Urothelium cell line (cell line): ENCODE measurements around the gene PLCE1.

Source experiments
- DNase-seq: peaks from one replicate; pipeline ENCODE4 v3.0.0; 2011; ENCODE audit warnings: low spot score, mixed read lengths
- FAIRE-seq: peaks from 2 replicates; lab custom pipeline; 2011; peaks lifted over from hg19 to GRCh38; lab: Jason Lieb, UNC

PLCE1 gene

DNA sequence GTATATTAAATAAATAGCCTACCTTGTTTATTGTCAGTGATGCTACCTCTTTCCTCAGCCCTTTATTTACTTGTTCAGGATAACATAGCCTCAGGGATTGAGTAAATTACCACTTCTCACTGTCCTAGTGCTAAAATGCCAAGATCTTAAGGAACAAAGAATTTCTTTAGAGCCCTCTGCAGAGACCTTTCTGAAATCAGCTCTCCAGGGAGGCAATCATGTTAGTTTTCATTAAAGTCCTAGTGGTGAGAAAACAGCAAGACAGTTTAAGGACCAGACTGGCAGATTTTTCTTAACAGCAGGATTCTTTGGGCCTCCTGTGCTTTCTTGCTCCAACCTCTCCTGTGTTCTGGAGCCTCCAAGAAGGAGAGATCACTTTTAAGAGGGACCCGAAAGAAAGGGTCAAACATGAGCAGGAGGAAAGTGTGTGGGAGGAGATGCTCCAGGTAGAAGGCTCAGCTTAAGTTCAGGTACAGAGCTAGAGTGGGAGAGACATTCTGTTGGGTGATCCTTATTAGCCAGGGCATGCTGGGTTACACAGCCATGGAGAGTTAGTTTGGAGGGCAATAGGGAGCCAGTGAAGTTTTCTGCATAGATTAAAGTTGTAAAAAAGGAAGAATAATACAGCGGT is 1.2 kb upstream of the PLCE1 start:
- FAIRE-seq: no peak
- DNase-seq: peak; percentile 26

DNA sequence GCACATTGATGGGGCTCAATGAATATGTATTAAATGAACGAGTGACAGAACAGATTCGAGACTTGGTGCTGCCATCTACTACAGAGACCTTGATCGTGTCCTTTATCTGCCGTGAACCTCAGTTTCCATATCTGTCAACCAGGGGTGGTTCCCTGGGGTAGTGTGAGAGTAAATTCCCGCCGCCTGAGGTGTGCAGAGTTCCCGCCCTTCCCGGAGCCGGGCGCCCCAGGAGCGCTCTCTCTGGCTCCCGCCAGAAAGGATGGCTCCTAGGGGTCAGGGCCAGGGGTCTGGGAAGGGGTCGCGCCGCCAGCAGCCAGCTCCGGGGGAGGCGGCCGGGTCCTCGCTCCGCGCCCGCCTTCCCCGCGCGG is 333 bp upstream of the PLCE1 start:
- FAIRE-seq (no peak), DNase-seq (no peak)

DNA sequence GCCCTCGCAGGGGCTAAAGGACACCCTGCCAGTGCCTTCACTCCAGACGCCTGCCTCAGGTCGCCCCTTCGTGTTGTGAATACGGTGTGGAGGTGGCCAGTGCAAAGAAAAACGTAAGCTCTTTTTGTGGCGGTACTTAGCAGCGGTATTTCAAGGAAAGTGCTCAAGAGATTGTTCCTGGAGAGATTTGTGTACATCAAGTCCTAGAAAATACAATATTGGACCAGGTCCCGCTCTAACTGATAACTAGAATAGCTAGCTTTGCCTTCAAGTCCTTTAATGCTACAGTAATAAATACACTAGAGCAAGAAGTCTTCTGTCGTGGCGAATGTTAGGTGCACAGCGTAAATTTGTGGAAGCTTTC is 689 bp downstream of the PLCE1 start:
- DNase-seq (no peak), FAIRE-seq (no peak)

DNA sequence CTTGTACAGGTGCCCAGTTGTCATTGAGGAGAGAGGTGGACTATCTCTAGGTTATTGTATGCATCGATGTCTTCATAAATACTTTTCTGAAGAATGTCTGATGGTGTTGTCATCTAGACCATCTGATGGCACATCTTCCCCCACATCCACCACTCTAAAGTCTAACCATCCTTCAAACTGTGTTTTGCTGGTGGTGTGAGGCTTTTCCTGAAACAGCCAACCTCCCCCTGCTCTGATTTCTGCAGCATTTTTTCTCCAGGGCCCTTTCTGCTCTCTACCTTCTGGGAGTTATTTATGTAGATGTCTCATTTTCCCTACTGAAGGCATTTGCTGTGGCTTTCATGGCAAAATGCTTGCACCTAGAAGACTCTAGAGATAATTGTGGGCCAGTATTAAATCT is 1.5 kb downstream of the PLCE1 start:
- FAIRE-seq: no peak
- DNase-seq: no peak

DNA sequence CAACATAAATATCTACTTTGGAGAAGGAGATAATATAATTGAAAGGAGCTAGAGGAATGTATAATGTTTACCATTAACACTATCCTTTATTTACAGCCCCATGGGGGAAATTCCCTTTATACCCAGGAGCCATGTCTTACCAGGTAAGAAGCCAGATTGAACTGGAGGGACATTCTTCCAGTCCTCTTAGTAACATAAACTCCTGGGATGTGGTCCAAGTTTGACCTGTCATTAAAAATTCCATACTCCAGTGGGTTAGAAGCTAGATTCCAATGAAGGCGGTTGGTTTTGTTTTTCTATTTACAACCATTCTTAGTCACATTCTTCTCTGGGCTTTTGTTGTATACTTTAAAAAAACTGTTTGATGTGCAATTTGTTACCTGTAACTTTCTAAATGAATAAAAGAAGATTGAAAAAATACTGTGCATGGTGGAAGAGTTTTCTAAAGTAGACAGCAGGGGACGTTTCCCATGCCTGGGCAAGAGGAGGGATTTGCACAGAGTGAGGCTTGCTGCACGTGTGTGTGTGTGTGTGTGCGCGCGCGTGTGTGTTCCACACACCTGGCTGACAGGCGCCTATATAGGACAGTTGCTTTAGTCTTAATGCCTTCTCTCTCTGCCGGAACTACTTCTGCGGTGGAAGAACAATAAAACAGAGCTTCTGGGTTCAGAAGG is 2.0 kb downstream of the PLCE1 start:
- DNase-seq: peak; percentile 36
- no peak for FAIRE-seq

DNA sequence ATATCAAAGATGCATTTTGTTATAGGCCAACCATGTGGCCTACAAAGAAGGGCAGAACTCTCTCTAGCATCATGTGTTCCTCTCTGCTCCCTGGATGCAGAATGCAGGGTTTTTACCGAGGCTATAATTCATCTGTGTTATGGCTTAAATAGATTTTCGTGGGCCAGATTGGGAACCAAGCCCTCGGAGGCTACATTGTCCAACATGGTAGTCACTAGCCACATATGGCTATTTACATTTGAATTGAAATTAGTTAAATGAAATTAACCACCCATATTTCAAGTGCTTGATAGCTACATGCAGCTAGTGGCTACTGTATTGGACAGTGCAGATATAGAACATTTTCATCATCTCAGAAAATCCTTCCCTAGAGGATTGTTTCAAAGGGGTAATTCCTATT is 2.8 kb downstream of the PLCE1 start:
- FAIRE-seq (no peak), DNase-seq (no peak)

DNA sequence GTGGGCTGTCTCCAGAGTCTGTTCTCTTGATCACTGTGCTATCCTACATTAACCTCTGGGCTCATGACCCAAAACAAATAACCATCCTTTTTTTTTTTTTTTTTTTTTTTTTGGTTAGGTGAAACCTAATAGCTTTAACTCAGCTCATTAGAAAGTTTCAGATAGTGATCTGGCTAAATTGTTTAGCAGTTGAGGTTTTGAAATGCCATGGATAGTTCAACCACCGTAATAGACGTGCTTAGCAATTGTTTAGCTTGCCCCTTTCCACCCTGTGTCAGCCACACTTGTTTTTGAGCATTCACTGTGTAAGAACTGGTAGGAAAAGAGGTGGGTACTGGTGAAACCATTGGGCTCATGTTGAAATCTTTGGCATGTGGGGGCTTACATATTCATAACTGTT is 3.8 kb downstream of the PLCE1 start:
- FAIRE-seq: no peak
- DNase-seq: no peak

DNA sequence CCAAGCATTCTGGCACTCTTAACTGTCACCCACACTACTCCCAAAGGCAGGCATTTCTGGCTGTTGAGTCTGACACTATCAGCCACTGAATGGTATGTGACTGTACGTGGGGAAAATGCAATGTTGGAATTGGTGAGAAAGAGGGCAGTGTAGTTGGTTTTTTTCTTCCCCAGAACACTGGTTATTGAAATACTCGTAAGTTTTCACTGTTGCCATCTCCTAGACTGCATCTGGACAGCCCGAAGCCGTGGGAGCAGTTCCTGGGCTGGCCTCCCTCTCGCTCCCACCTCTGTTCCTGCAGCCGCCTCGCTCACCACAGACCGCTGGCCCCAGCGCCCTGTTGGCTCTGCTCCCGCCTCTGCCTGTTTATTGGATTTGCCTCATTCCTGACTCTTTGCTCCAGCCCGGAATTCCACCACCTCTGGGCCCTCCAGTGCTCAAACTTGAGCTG is 5.7 kb downstream of the PLCE1 start:
- FAIRE-seq: no peak
- DNase-seq: peak; percentile 62

DNA sequence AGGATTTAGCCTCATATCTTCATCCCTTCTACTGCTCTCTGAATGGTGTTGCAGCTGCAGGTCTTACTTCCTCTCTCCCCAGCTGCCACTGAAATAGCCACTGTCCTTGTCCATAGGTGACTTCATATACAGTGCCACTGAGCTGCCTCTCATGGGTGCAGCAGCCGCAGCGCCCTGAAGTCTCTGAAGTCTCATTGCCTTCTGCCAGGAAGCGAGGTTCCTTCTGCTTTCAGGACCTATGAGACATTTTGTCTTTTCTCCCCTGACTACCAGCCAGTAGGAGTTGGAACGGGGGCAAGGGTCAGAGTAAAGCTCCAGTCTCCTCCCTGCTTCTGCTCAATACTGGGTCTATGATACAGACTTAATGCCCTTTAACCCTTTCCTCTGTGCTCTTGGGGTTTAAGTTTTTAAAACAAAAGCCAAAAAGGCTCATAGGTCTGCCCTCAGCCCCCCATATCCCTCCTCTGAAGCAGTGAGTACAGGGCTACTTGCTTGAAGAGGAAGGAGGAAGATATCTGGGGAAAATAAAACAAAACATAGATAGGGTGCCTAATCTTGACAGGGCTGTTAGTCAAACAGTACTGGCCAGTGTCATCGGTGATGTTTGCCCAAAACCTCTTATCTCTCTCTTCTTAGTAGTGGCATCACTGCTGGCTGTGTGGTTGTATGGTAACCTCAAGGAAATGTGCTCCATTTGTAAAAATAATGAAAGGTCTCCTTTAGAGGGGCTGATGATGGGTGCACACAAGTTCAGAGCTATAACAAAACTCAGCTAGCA is 7.1 kb downstream of the PLCE1 start:
- DNase-seq (no peak), FAIRE-seq (no peak)

DNA sequence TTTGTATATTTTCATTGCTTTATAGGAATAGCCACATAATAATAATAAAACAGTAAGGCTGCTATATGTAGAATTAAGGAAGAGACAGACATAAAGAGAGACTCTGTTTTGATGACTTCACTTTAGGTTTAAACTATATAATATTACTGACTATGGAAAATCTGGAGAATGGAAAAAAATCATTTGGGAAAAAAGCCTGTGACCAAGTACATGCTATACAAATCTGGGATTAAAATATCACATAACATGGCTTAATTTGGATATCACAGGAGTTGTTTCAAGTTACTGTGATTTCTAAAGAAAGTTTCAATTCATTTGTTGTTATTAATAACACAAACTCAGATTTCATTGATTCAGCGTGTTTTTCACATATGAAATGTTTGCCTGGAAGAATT is 7.7 kb downstream of the PLCE1 start:
- FAIRE-seq (no peak), DNase-seq (no peak)

DNA sequence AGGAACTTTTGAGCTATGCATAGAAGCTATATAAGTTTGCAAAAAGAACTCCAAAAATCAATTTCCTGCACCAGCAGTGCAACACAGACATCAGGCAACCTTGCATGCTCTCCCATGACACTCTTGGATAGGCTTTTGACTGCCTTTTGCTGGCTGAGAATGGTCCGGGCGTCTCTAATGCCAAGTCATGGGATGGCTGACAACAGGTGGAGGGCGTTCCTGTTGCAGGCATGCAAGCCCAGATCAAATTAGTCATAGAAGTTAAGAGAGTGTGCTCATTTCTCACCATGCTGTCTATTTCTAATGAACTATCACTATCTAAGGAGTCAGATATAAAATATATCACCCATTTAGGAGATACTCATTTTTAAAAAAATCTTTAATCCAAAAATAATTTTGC is 8.4 kb downstream of the PLCE1 start:
- DNase-seq: no peak

DNA sequence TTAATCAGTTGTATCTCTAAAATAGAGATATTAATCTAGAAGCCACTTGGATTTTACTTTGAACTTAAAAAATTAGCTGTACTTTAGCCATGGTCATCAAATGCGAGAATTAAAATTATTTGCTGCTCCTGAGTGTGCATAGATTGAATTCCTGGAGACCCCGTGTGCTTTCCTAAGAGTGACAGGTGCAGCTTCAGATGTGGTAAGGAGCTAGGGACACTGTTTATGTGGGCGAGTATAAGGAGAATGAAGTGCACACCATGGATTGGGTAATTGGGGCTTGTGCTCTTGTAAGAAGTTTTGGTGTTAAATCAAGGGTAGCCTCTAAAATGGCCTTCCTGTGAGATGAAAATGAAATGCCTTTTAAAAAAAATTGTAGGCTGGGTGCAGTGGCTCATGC is 9.8 kb downstream of the PLCE1 start:
- no peak for DNase-seq

More for the DNA sequence above, 8.4 kb downstream of the PLCE1 start:
- FAIRE-seq: no peak

DNA sequence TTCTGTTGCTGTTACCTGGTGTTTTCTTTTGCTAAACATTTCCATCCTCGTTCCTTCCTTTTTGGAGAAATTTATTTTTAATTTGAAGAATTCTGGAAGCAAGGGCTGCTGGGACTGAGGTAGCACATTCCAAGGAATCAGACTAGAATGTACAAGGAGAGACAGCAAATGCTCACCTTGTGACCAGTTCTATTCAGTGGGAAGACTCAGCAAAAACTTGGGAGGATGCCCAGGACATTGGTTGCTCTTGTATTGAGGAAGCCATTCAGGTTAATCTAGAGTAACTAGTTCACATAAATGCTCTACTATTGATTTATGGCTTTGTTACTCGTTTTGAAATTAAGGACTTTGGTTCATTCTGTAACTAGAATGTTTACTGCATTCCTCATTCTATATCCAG is 11.3 kb downstream of the PLCE1 start:
- DNase-seq (no peak), FAIRE-seq (no peak)

More for the DNA sequence above, 9.8 kb downstream of the PLCE1 start:
- FAIRE-seq: no peak

DNA sequence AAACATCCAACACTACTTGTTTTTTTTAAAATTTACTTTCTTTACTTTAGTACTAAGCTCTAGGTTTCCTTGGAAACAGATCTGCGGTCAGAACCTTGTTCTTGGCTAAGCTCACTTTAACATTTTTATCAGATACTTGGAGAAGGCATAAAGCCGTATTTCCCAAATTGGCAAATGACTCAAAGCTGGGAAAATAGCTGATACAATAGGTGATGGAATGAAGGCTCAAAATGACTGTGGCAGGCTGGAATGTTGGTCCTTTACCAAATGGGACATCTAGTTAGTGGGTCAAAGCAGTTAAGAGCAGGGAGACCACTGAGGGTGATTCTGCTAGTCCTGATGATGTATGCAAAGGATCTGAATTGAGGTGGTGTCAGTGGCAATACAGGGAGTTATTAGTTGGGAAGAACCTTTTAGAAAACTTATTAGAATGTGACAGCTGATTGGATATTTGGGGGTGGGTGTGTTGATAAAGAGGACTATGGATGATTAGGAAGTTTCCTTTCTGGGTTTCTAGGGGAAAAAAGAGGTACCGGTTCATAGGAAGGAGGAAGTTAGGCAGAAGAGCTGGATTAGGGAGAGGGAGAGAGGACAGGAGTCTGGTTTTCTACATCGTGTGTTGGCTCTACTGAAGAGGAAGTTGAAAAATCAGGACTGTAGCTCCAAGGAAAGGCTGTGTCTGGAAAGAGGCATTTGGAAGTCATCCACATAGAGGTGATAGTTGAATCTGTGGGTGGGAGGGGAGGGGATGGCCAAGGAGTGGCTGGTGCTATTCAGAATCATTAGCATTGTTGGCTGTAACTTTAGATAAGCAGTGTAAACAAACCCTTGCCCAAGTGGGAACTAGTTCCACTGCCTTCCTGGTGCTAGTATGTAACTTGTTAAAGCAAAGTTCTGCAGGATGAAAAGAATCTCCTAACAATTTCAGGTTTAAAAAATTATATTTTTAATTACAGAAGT is 13.1 kb downstream of the PLCE1 start:
- FAIRE-seq (no peak), DNase-seq (peak; percentile 44)

DNA sequence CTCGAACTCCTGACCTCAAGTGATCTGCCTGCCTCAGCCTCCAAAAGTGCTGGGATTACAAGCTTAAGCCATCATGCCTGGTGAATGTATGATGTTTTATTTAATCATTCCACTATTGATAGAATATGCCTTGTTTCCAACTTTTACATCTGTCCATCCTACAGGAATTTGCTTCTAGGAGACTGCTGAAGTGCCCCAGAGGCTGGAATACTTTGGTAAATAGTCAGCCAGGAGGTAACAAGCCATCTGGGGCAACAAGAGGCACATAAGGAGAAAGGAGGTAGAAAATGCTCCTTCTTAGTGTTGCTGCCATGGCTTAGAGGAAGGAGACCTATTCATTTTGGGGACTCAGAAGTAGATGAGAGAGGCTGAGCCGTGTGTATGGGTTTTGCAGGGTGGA is 14.8 kb downstream of the PLCE1 start:
- DNase-seq: no peak
- no peak for FAIRE-seq

DNA sequence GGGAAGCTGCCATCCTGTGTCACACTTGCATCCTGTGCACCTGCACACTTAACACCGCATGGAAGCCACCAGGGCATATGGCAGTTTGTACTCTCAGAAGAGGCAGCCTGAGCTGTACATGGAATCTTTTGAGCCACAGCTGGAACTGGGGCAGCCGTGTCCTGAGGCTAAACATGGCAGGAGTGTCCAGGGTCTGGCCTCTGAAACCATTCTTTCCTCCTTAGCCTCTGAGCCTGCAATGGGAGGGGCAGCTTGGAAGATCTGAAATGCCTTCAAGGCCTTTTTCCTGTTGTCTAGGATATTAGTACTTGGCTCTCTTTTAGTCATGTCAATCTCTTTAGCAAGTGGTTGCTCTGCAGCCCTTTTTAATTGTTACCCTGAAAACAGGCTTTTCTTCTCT is 16.4 kb downstream of the PLCE1 start:
- FAIRE-seq: no peak
- DNase-seq: no peak

DNA sequence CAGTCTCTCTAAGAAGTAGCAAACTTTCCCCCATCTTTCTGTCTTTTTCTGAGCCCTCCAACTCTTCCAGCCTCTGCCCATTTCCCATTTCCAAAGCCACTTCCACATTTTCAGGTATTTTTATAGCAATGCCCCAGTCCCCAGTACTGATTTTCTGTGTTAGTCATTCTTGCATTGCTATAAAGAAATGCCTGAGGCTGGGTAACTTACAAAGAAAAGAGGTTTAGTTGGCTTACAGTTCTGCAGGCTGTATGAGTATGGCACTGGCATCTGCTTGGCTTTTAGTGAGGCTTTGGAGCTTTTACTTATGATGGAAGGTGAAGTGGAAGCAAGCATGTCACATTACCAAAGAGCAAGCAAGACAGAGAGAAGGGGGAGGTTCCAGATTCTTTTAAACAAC is 17.2 kb downstream of the PLCE1 start:
- DNase-seq (no peak), FAIRE-seq (no peak)

DNA sequence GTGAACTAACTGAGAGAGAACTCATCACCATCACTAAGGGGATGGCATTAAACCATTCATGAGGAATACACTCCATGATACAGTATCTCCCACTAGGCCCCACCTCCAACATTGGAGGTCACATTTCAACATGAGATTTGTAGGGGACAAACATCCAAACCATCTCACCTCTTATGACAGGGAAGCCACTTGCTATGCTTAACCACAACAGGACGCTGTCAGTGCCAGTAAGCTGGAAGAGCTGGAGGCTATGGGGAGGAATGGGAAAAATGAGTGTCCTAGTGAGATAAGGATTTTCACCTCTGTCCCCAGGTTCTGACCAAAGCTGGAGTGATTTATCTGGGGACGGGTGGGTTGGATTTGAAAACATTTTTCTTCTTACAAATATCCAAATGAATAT is 17.6 kb downstream of the PLCE1 start:
- DNase-seq (no peak), FAIRE-seq (no peak)

DNA sequence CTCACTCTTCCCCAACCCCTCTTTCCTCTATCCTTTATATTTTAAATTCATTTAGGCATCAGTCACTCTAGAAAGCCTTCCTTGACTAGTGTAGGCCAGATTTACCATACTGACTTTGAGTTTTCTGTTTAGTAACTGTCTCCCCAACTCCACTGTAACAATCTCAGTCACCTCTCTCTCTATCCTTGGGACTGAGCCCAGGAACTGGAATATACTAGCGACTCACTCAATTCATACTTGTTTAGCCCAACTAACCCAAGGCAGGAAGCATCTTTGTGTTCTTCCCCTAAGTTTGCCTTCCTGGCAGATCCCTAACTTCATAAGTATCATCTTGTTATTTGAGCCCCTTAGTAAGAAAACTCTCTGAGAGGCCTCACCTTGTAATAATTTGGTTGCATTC is 19.1 kb downstream of the PLCE1 start:
- FAIRE-seq: no peak
- no peak for DNase-seq

DNA sequence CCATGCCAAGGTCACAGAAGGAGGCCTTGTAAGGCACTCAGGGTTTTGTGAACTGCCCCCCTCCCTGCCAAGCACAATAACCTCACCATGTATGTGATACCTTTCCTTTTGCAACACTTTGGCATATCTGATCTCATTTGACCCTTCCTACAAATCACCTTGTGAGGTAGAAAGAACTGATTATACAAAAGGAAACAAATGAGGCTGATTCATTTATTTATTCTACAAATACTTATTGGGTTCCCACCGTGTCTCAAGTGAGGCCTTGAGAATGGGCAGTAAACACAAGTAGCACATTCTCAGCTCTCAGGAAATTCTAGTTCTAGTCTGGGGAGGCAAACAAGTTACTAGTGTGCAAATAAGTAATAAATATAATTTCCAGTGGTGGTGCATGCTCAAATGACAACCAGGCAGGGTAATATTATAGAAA is 19.6 kb downstream of the PLCE1 start:
- FAIRE-seq: no peak
- DNase-seq: no peak

DNA sequence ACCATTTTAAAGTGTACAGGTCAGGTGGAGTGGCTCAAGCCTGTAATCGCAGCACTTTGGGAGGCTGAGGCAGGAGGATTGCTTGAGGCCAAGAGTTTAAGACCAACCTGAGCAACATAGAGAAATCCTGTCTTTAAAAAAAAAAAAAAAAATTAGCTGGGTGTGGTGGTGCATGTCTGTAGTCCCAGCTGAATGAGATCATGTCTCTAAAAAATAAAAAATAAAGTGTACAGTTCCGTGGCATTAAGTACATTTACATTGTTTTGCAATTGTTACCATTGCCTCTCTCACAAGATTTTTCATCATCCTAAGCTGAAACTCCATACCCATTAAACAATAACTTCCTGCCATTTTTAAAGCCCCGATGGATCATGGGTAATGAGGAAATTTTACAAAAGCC is 20.6 kb downstream of the PLCE1 start:
- DNase-seq: no peak
- no peak for FAIRE-seq
